Prostate gland (tissue), 2 donors: ENCODE data around the gene VAC14. TPM values are rescaled to one million over a fixed set of nuclear protein-coding genes. Genes with fewer than 3 reads are reported as not detected.

Experiments used
- DNase-seq: peaks from one replicate; pipeline ENCODE4 v3.0.0-alpha.2; 2019; ENCODE audit warnings: low spot score
- H3K27ac ChIP-seq, 2 donors: fragments of 200-600 bp; sonication (generic); 2 replicates each; pipeline ENCODE4 v1.5.1; 2017 to 2019
- H3K27me3 ChIP-seq: fragments of 200-600 bp; sonication (generic); replicated peaks from 2 replicates; pipeline ENCODE4 v1.5.1; 2019; ENCODE audit not compliant: insufficient read depth
- H3K36me3 ChIP-seq, 2 donors: fragments of 200-600 bp; sonication (generic); 1 replicate in 1 of 2; 2 replicates in 1 of 2; pipeline versions ENCODE4 v1.5.1 to v1.8.1; 2017 to 2019
- H3K4me1 ChIP-seq: fragments of 200-600 bp; sonication (generic); replicated peaks from 2 replicates; pipeline ENCODE4 v1.5.1; 2019
- H3K4me3 ChIP-seq, 2 donors: fragments of 200-600 bp; sonication (generic); 2 replicates each; pipeline ENCODE4 v1.5.1; 2017 to 2019
- H3K9me3 ChIP-seq: fragments of 200-600 bp; sonication (generic); 2 replicates; pipeline ENCODE4 v1.5.1; 2017
- POLR2A ChIP-seq: fragments of 450-650 bp; IDR thresholded peaks from one replicate; pipeline ENCODE4 v1.6.1; 2016; ENCODE audit warnings: antibody characterized with exemption, mild to moderate bottlenecking
- POLR2AphosphoS5 ChIP-seq: sonication (generic); formaldehyde crosslinking; IDR thresholded peaks from one replicate; pipeline ENCODE4 v1.6.1; 2017; ENCODE audit warnings: antibody characterized with exemption
- WGBS: methylation state at CpG from one replicate; pipeline ENCODE4 v1.1.5; 2018; 5-methylcytosine and 5-hydroxymethylcytosine counted together
- intact Hi-C: fragments of 100-400 bp; cut with DNase I; formaldehyde crosslinking; loops from one replicate; pipeline ENCODE4 v1.14.2; 2022
- total RNA-seq, 2 donors: library from RNA; depleted of rRNA; stranded (reverse); fragments of >200 nt; gene quantifications; one replicate each; pipeline ENCODE4 v1.1.0, GENCODE V29; 2016
- TF ChIP-seq, protein P1 (sequence below), 4 experiments: fragments of 200-600 bp in 2 of 4; fragments of 450-650 bp in 2 of 4; sonication (generic) in 2 of 4; IDR thresholded peaks; 1 replicate in 3 of 4; 2 replicates in 1 of 4; pipeline ENCODE4 v1.5.1; 2016 to 2019; ENCODE audit warnings: antibody characterized with exemption in 4 of 4, mild to moderate bottlenecking in 2 of 4, moderate library complexity in 2 of 4

The VAC14 gene
- total RNA-seq, 2 donors from 2014 or later: 30.3 to 66.8 TPM

DNA sequence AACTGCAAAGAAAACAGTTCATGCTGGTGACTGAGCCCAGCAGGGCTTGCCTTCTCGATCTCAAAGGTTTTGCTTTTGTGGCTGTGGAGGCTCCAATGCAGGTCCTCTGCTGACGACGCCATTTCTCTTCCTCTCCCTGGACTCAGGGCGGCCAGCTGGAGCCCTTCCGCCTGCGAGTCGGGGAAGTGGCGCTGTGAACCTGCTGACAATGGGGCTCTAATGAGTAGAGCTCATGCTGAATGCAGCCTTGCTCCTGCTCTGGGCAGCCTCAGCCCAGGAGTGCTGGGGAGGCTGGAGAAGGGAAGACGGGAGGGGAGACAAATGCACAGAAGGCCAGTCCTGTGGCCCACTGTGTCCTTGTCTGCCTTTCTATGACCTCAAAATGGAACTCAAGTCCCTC, 43.8 kb downstream of the VAC14 start:
- intact Hi-C loops: loop anchor here (5.0 kb wide), 1 partner anchor 80 kb away; no protein-coding TSS in a partner anchor
- TF ChIP-seq, protein P1, sequence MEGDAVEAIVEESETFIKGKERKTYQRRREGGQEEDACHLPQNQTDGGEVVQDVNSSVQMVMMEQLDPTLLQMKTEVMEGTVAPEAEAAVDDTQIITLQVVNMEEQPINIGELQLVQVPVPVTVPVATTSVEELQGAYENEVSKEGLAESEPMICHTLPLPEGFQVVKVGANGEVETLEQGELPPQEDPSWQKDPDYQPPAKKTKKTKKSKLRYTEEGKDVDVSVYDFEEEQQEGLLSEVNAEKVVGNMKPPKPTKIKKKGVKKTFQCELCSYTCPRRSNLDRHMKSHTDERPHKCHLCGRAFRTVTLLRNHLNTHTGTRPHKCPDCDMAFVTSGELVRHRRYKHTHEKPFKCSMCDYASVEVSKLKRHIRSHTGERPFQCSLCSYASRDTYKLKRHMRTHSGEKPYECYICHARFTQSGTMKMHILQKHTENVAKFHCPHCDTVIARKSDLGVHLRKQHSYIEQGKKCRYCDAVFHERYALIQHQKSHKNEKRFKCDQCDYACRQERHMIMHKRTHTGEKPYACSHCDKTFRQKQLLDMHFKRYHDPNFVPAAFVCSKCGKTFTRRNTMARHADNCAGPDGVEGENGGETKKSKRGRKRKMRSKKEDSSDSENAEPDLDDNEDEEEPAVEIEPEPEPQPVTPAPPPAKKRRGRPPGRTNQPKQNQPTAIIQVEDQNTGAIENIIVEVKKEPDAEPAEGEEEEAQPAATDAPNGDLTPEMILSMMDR (IDR thresholded peaks at IDR 0.05): no peak
- TF ChIP-seq POLR2AphosphoS5 (no peak), POLR2A (no peak)
- H3K36me3 ChIP-seq: no peaks in the 10 kb centered on the region

DNA sequence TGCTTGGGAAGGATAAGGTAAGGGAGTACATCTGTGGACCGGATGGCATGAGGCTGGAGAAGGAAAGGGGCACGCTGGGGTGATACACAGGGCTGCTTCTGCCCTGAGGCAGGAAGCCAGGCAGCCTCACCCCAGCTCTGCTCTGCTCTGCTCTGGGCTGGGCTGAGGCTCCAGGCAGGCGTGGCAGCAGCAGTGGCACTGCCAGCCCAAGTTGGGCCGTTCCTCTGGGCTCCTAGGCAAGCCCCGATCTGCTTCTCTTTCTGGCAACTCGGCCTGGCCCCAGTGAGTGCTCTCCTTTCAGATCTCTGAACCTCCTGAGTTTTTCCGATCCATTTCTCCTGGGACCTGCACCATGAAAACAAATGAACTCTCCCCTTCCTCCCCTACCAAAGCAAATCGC, 44.9 kb downstream of the VAC14 start:
- intact Hi-C loops: loop anchor here (5.0 kb wide), 1 partner anchor 79 kb away; no protein-coding TSS in a partner anchor
- Histone ChIP-seq H3K9me3 (no peaks in the 10 kb centered on the region), H3K36me3 (no peaks in the 10 kb centered on the region), H3K27ac (no peak overlapping the region), H3K4me3 (no peak overlapping the region), H3K4me1 (no peaks in the 10 kb centered on the region), H3K27me3 (no peaks in the 10 kb centered on the region)
- DNase-seq: no peak
- TF ChIP-seq, protein P1 (IDR thresholded peaks at IDR 0.05): no peak
- TF ChIP-seq POLR2A (no peak), POLR2AphosphoS5 (no peak)
- whole genome bisulfite sequencing: 55% methylated on average over 8 of the region's 8 CpGs

More for the DNA sequence above, 43.8 kb downstream of the VAC14 start:
- 94% methylated on average over 9 of the region's 9 CpGs for WGBS
- Histone ChIP-seq H3K4me3 (no peak overlapping the region), H3K9me3 (no peaks in the 10 kb centered on the region), H3K27me3 (no peaks in the 10 kb centered on the region), H3K4me1 (no peaks in the 10 kb centered on the region), H3K27ac (no peak overlapping the region)
- no peak for DNase-seq

DNA sequence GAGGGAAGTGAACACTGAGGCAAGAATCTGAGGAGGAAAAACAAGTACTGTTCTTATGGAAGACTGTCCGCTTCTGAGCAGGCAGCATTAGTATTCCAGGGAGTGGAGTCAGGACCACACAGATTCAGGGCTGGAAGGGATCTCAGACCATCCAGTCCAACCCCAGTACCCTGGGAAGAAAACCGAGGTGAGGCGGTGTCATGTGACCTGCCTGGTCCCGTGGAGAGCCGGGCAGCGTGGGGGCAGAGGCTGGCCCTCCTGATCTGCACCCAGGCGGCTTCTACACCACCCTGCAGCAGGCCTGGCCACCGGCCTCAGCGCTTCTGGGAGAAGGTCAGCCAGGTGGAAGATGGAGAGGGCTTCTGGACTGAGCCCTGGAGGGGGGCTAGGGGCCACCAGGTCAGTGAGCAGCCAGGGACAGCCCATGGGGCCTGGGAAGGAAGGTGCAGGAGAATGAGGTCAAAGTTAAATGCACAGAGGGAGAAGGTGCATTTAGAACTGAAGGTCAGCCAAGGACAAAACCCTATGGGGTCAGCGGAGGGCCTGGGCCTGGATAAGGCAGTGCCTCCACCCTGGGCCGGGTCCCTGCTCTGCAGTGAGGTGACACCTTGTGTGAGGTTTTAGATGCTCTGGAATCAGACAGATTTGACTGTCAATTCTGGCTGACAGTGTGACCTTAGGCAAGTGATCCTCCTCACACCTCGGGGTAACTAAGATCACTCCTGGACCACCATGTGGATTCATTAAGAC, 45.9 kb downstream of the VAC14 start:
- Histone ChIP-seq H3K27ac (no peak overlapping the region), H3K4me1 (no peaks in the 10 kb centered on the region), H3K4me3 (no peak overlapping the region), H3K9me3 (no peaks in the 10 kb centered on the region), H3K36me3 (no peaks in the 10 kb centered on the region), H3K27me3 (no peaks in the 10 kb centered on the region)
- WGBS: 73% methylated on average over 11 of the region's 12 CpGs
- no peak for DNase-seq
- TF ChIP-seq POLR2AphosphoS5: no peak
- intact Hi-C loops: loop anchor here (5.0 kb wide), 1 partner anchor 78 kb away; no protein-coding TSS in a partner anchor

DNA sequence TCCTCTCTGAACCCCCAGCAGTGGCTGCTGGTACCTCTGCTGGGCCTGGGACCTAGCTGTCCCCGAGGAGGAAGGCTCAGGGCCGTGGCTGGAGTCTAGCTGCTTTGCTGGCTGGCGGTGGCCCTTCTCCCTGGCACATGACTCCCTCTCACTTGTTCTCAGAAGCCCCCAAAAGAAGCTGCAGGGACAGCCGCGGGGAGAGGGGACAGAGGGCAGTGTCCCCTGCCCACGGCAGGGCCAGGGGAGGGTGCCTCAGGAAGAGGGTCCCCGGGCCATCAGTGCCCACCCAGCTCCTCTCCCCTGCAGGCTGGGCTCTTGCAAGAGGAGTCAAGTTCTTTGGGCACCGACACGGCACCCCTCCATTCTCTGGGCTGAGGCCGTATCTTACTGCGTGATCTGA, 46.6 kb downstream of the VAC14 start:
- no peak overlapping the region for H3K4me3 ChIP-seq
- H3K4me1 ChIP-seq: peaks cover 6% of the 10 kb centered on the region
- H3K27ac ChIP-seq: no peak overlapping the region
- no peak for TF ChIP-seq POLR2AphosphoS5
- intact Hi-C loops: no loop called here
- no peaks in the 10 kb centered on the region for H3K36me3 ChIP-seq
- H3K9me3 ChIP-seq: no peaks in the 10 kb centered on the region
- DNase-seq: no peak
- no peaks in the 10 kb centered on the region for H3K27me3 ChIP-seq
- WGBS: 59% methylated on average over 10 of the region's 11 CpGs

DNA sequence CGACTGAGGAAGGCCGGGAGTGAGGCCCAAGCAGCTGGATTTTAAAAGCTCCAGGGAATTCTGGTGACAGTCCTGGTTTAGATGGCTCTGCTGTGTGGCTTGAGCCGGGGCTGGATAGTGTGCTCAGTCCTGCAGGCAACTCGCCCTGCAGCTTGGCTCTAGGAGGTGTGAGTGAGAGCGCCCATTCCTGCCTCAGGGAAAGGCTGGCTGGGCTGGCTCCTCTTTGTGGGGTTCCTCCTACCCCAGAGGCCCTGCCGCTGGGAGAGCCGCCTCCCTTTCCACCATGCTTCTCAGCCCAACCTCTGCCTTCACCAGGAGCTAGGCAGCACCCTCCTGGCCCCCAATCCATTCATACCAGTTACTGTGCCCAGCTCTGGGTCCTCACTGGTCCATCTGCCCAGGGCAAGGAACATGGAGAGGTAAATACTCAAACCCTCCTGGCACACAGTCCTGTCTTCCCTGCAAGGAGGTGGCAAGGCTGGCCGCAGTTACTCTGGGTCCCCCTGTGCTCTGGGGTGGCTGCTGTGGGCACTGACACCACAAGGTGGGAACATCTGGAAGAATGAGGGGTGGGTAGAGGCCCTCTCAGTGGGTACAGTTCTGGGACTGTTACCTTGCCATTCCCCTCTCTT, 47.1 kb downstream of the VAC14 start:
- DNase-seq: no peak
- intact Hi-C loops: no loop called here

More for the DNA sequence above, 47.1 kb downstream of the VAC14 start:
- H3K9me3 ChIP-seq: no peaks in the 10 kb centered on the region
- 73% methylated on average over 8 of the region's 8 CpGs for WGBS
- H3K4me3 ChIP-seq: no peak overlapping the region
- no peak overlapping the region for H3K27ac ChIP-seq
- no peaks in the 10 kb centered on the region for H3K36me3 ChIP-seq
- no peaks in the 10 kb centered on the region for H3K27me3 ChIP-seq
- TF ChIP-seq, protein P1 (IDR thresholded peaks at IDR 0.05): no peak
- TF ChIP-seq POLR2AphosphoS5 (no peak), POLR2A (no peak)
- peaks cover 10% of the 10 kb centered on the region for H3K4me1 ChIP-seq
